GM21619 (cell line): ENCODE results near the gene SLC35E1.

Experiments used
- ATAC-seq: cut with Tn5 transposase; IDR thresholded peaks from one replicate; pipeline ENCODE4 v1.9.1; 2021; ENCODE audit not compliant: unreplicated experiment

The SLC35E1 gene

DNA sequence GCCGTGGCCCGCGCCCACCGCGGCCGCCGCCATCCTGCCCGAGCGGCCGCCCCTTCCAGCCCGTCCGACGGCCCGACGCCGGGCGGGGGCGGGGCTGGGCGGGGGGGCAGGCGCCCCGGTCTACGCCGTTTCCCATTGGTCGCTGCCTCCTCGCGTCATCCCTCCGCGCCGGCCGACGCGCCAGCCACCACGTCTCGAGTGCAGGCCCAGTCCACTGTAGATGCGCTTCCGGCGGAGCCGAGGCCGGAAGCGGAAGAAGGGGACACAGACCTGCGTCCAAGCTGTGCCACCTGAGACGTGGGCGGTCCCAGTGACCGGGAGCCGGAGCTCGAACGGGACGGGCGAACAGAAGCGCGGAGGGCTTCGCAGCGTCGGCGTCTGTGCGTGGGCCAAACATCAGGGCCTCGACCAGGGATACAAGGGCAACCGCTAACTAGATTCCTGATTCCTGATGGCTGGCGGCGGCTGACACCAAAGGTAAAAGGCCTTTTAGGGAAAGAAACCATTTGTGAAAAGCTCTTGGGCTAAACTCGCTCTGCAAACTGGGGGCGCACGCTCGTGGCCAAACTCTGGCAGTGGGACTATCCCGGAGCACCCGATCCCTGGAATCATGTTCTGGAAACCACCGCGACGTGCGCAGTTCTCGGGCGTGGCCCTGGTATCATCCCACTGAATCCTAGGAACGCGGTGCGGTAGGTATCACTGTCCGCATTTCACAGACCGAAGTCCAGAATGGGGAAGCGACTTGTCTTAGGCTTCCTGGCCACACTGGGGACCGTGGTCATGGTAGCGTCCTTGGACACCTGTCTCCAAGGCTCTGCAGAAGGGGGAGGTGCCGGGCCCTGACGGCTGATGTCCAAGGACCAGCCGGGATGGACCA is at the start of gene SLC35E1:
TSS of gene SLC35E1 (minus strand) at position 84 of the 880 bp plus-strand sequence. CDS start at position 33, 51 bp downstream.
- ATAC-seq, result peak; percentile 84

DNA sequence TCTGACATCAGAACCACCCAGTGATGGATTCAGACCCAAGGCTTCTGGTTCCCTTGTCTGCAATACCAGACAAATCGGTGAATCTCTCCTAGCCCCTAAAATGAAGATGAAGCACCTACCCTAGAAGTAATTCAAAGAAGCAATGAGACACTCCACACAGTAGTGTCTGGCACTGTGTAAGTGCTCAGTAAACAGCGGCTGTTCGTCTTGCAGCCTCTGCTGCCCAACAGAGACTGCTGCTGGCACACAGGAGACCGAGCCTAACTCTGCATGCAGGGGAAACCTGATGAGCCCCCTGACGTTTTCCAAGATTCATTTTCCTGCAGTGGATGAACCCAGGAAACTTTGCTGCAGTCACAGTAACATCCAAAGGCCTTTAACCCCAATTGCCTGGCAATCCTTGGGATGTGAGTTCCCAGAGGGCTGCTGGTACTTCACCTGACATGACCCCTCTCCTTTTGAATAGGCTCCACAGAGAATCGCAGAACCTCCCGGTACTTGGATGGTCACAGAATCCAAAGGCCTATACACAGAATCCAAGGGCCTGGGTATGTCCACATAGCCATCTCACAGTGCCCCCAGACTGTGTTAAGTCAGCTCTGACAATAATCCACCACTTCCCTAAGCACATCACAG is 49.1 kb upstream of the SLC35E1 start:
- no peak for ATAC-seq

DNA sequence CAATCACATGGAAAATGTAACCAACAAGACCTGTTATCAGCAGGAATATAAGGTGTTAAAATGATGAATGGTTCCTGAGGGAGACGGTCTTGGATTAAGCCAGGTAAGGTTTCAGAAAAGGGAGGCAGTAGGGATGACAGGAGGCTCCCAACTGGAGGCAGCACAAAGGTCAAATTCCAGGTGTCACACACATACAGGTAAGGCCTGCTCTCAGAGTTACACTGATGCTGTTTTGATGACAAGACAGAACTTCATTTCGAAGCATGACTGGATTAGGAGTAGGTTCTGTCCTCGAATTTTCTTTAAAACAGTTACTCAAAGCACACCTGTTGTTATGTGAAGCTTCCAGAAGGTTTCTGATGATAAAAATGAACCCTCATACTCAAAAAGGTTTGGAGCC is 48.4 kb upstream of the SLC35E1 start:
- ATAC-seq, result no peak

DNA sequence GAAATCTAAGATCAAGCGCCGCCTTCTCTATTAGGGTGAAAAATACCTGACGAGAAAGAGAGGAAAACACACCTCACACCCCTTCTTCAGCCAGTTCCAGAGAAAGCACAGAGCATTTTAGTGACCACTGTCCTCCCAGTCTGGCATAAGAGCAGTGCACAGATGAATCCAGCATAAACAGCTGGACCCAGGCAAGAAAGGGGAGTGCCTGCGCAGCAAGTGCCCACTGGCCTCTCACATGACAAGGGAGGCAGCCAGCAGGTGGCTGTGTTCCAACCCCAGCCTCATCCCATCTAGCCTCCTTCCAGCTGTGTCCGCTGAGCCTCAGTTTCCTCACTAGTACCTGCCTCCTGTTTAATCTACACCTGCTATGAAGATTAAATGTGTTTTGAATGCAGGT is 47.8 kb upstream of the SLC35E1 start:
- ATAC-seq, result no peak

DNA sequence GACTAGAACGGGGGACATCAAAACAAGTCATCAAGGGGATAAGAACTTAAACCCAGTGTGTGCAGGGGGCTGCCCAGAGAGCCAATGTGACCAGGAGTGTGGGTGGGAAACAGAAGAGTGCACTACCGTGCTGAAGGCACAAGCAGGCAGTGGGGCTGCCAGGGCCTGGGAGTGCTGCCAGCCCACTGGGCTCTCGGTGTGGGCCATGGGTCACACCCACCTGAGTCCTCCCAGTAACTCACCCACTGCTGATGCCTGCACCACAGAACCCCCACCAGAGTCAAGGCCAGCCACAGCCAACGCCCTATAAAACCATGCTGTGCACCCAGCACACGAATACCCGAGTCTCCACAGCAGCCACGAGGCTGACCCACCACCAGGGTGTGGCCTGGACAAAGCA is 47.2 kb upstream of the SLC35E1 start:
- no peak for ATAC-seq

DNA sequence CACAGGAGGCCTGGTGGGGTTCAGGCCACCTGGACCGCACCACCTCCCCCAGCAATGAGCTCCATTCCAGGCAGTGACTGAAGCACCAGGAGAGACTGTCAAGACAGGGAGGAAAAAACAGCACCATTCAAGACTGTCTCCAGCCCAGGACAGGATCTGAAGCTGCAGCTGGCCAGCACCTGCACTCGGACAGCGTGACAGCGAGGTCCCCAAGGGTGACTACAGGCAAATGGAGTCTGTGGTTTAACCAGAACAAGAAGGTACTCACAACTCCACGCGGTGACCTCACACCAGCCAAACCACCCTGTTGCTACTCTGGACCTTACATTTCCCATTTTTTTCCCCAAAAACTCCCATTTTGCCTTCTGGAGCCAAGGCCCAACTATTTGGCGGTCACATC is 46.0 kb upstream of the SLC35E1 start:
- no peak for ATAC-seq

DNA sequence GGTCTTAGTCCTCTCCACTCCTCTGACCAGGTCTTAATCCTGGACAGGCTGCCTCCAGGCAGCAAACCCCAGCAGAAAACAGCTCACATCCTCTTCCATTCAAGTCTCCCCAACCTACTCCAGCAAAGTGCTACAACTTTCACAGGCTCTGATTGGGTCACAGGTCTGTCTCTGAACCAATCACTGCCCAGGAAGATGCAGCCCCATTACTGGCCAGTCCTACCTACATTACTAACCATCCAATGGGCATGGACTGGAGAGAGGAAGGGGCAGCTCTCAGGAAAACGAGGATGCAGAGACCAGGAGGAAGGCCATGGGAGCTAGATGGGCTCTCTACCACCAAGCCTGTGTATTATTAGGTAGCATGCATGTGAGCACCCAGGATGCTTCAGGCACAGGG is 43.6 kb upstream of the SLC35E1 start:
- ATAC-seq, result no peak

DNA sequence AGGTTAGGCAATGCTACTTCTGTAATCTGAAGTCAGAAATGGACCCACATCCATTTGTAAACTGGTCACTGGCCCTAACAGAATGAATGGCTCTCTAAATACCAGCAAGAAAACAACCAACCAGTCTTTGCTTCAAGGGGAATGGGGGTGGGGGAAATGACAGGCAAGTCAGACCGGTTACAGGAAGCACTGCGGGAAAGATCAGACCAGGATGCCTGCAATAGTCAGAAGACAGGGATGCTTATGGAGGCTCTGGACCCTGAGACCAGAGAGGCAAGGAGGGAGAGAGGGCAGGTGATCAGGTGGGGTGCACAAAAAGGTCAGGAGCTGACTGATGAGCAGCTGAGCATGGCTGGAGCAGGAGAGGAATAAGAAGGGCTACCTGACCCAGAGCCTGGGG is 42.7 kb upstream of the SLC35E1 start:
- no peak for ATAC-seq

DNA sequence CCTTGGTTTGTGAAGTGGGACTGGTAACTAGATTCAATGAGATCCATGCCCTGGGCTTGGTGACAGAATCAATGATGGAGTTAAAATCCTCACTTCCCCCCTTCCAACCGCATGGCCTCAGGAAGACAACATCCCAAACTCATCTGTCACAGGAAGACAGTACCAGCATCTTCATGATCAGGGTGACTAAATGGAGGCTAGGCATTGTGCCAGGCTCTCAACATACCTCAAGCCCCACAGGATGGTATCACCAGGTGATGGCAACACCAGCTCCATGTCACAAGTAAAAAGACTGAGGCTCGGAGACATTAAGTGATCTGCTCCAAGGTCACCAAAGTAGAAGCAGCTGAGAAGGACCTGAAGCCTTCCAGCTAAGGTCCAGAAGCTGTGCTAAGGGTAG is 41.6 kb upstream of the SLC35E1 start:
- ATAC-seq, result no peak

DNA sequence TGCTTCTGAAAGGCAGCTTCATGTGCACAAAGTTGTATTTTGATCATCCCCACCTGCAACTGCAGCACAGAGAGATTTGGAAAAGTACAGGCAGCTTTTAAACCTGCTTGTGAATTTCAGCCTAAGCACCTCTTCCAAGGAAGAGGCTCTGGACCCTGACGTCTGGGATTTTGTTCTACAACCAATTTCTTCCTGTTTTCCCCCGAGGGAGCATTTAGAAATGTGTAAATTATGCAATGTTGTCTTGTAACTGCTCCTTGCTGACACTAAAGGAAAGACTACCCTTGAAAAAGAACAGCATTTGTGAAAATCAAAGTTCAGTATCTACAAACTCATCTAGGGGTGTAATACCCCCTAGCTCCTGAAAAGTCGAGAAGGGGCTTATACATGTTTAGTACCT is 40.4 kb upstream of the SLC35E1 start:
- no peak for ATAC-seq

DNA sequence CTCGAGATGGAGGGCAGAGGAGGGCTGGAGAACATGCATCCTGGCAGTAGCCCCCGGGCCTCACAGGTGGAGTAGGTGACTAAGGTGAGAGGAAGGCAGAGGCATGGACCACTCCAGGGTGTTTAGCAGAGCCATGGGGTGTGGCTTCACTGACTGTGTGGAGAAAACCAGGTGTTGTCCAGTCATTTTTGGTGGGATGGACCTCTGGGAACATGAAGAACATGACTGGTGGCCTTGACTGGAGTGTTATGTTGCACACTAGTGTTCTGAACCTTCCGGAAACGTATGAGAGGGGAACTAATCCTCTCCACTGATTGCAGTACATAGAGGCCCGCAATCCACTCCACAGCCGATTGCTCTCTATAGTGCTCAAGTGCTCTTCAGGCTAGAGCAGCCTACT is 38.9 kb upstream of the SLC35E1 start:
- ATAC-seq, result no peak

DNA sequence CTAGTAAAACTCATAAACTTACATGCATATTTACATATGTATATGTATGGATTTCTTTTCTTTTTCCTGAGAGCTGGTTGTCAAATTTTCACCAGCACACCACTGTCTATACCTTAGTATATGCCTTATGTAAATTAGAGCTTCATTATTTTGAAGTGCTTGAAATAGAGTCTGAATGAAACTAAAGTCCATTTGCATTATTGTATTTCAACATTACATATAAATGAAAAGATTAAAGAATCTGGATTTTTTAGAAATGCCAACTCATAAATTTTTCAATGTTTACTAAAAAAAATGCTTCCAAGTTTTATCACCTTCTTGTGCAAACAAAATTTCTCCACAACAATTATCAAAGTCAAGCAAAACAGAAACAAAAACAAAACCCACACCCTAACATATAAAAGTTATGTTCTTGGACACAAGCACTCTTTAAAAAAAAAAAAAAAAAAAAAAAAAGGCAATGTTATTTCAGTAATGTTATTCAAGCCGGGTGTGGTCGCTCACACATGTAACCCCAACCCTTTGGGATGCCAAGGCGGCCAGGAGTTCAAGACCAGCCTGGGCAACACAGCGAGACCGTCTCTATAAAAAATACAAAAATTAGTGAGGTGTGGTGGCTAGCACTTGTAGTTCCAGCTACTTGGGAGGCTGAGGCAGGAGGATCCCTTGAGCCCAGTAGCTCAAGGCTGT is 37.4 kb upstream of the SLC35E1 start:
- no peak for ATAC-seq

DNA sequence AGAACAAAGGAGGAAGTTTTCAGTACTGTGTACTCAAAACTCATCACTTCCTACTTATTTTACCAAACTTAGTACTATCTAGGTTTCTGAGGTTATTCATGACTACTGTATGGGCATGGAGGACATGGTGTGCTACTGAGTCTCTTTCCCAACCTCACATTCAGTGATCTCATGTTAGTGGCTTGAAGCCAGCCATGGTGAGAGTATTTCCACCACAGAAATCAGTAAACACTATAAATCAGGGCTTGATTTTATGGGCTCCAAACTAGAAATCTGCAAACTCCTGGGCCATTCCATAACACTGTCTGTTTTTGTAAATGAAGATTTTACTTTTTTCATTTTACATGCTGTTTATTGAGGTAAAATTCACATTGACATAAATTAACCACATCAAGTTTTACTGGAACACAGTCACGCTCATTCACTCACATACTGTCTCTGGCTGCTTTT is 36.1 kb upstream of the SLC35E1 start:
- ATAC-seq, result no peak

DNA sequence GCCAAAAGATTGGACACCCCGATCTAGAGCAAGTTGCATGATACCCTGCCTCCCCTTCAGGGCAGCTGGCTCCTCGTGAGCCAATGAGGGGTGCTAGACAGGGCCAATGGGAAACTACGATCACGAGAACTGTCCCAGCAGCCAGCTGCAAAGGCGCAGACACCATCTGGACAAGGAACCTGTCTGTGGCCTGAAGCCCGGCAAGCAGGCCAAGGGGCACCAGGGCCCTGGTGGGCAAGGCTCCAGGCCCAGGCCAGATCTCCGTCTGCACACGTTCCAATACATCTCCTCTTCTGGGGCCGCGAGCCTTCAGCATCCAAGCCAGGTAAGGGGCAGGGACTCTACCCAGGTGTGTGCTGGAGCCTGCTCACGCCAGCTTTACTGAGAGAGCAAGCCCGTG is 35.6 kb upstream of the SLC35E1 start:
- no peak for ATAC-seq

DNA sequence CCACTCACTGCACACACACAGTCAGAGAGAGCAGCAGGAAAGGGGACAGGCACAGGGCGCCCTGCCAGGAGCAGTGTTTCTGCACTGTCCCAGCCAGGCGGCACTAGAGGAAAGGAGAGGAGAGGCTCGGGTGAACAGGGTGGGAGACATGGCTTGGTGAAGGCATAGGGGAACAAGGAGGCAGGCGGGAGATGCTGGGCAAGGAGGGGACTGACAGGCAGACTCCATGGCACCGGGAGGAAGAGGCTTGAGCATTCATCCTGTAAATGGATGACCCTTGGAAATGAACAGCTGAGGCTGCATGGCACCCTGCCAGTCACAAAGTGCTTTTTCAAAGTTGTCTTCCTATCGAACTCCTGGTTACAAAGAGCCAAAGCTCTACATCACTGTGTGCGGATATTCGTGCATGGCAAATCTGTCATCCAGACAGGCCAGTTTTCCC is 33.4 kb upstream of the SLC35E1 start:
- ATAC-seq, result no peak

DNA sequence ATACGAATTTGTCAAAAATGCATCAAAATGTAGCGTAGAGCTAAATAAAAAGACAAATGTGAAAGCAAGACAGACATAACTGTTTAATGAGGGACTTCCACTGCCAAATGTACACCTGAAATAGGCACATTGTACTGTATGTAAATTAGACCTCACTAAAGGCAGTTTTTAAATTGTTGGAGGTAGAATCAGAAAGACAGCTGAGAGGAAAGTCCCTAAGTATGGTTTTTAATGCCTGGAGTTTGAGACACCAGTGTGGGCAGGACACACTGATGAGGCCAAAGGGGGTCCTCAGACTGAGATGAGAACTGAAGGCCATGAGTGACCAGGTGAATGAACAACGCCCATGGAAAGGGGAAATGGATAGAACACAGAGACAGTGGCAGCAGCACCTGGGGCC is 32.9 kb upstream of the SLC35E1 start:
- ATAC-seq, result no peak

DNA sequence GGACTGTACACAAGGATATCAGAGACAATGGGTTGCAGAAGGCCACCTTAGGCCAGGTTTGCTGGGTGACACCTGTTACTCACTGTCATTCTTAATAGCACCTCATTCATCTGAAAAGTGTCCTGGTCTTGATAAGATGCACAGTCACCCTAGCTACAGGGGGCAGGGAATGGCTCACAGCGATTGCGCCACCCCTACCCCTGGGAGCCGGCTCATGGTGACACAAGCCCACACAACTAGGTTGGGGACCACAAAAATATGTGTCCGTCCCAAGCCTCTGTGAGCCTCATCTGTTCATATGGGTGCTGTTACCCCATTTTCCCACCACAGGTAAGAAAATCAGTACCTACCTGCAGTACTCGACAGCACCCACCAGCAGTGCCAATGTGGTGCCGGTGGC is 32.4 kb upstream of the SLC35E1 start:
- no peak for ATAC-seq

DNA sequence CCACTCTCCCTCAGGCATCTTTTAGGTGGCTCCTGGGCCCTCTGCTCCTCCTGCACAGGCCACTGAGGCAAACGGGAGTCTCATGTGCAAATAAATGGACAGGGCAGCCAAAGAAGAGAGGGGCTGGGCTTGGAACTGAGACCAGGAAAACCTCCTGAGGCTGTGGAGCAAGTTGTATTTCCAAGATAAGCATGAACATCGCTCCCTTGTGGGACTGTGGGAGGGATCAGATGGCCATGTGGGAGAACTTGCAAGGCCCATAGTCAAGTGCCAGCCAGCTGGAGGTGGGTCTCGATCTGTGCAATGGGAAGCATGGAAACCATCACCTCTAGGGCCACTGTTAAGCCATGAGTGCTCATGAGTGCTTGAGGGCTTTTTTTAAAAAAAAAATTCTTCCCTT is 30.9 kb upstream of the SLC35E1 start:
- ATAC-seq, result no peak

DNA sequence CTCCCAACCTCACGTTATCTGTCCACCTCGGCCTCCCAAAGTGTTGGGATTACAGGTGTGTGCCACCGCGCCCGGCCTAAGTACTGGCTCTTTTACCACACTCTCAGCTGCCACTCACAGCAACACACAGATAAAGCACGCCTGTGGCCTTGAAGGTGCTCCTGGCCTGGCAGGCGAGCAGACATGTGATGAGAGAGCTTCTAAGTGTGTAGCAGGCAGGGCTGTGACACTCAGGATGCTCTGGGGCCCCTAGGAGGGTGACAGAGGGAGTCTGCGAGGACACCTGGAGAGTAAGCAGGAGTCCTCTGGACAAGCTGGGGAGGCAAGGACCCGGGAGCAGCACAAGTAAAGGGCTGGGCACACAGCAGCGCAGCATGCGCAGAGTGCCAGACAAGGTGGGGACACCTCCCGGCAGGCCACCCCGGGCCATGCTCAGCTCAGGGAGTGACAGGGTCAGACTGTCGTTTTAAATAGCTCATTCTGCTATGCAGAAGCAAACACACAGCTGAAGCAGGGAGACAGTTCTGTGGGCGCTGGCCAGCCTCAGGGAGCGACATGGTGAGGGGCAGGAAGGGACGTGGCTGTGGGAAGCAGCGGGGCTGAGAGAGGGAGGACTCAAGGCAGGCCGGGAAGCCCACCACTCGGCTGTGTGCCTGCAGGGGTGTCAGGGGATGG is 29.3 kb upstream of the SLC35E1 start:
- ATAC-seq, result no peak

DNA sequence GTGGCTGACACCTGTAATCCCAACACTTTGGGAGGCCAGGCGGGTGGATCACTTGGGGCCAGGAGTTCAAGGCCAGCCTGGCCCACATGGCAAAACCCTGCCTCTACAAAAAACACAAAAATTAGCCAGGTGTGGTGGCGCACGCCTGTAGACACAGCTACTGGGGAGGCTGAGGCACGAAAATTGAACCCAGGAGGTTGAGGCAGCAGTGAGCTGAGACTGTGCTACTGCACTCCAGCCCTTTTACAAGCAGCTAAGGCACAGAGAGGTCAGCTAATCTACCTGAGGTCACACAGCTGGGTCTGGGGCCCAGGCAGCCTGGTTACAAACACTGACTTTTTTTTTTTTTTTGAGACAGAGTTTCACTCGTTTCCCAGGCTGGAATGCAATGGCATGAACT is 28.6 kb upstream of the SLC35E1 start:
- ATAC-seq, result no peak

DNA sequence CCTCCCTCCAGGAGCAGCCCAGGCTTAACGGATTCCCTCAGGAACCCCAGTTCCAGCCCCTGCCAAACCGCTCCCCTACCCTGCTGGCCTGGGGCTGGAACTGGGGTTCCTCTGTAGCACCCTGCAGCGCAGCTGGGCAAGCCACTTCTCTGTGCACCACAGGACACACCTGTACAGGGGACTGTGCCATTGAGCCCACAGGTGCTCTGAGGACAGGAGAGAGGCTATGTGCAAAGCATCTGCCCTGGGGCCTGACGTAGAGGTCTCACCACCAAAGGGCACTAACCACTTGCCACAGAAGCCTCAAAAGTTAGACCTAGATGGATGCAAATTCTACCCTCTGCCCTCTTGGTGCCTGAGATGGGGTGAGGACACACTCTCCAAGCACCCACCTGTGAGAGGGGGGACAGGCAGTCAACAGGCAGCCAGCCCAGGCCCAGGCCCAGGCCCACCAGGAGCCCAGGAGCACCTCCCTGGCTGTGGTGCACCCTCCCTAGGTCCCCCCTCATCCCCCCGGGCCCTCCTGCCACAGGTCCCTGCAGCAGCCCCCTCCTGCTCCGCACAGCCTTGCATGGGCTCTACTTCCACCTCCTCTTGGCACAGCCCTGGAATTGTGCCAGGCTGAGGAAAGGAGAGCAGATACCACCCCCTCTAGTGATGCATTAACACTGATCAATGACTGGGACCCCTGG is 27.6 kb upstream of the SLC35E1 start:
- ATAC-seq, result no peak
